Chondrocyte (in vitro differentiated cells): ENCODE results near the gene AURKAIP1. TPM values are rescaled to one million over a fixed set of nuclear protein-coding genes. Genes with fewer than 3 reads are reported as not detected.

ENCODE experiments used
- DNase-seq: peaks from one replicate; pipeline ENCODE4 v3.0.0; 2021; ENCODE audit warnings: mixed read lengths, low spot score
- H3K27ac Mint-ChIP-seq: one replicate; pipeline ENCODE4 v1.8.0; 2021; ENCODE audit warnings: mild to moderate bottlenecking, moderate library complexity, mixed read lengths; ENCODE audit not compliant: unreplicated experiment
- H3K27me3 Mint-ChIP-seq: 2 replicates; pipeline ENCODE4 v1.8.0; 2021; ENCODE audit warnings: low read depth, mixed read lengths
- H3K36me3 Mint-ChIP-seq: 2 replicates; pipeline ENCODE4 v1.8.0; 2021; ENCODE audit warnings: low read depth, mixed read lengths
- H3K4me1 Mint-ChIP-seq: 2 replicates; pipeline ENCODE4 v1.8.0; 2021; ENCODE audit warnings: low read depth, mild to moderate bottlenecking, mixed read lengths
- H3K4me3 Mint-ChIP-seq: one replicate; pipeline ENCODE4 v1.8.0; 2021; ENCODE audit warnings: mild to moderate bottlenecking, moderate library complexity, mixed read lengths; ENCODE audit not compliant: unreplicated experiment
- H3K9me3 Mint-ChIP-seq: 2 replicates; pipeline ENCODE4 v1.8.0; 2021; ENCODE audit warnings: low read depth, mixed read lengths
- CTCF ChIP-seq: fragments of 200-600 bp; sonication (generic); IDR thresholded peaks from 2 replicates; pipeline ENCODE4 v1.5.0; 2021; ENCODE audit warnings: antibody characterized with exemption, mild to moderate bottlenecking, moderate library complexity
- total RNA-seq: library from RNA; stranded (reverse); gene quantifications from 3 replicates; pipeline ENCODE4 v1.2.1, GENCODE V29; 2021

The AURKAIP1 gene
- total RNA-seq, 1 donor from 2014 or later = 89.0 TPM

GRCh38 chr1:1341549-1342021 is 33.4 kb downstream of the AURKAIP1 start:
- no peak for DNase-seq
- peaks cover 12% of the 10 kb centered on the region for H3K4me1 Mint-ChIP-seq
- H3K27ac Mint-ChIP-seq = no peak overlapping the region
- H3K36me3 Mint-ChIP-seq = peaks cover 3% of the 10 kb centered on the region
- no peak for TF ChIP-seq CTCF
- H3K9me3 Mint-ChIP-seq = no peaks in the 10 kb centered on the region
- H3K27me3 Mint-ChIP-seq = no peaks in the 10 kb centered on the region
- H3K4me3 Mint-ChIP-seq = no peak overlapping the region

- no peak for TF ChIP-seq CTCF
- Mint-ChIP-seq H3K27ac (no peak overlapping the region), H3K9me3 (no peaks in the 10 kb centered on the region), H3K4me1 (peaks cover 7% of the 10 kb centered on the region), H3K4me3 (no peak overlapping the region), H3K27me3 (no peaks in the 10 kb centered on the region), H3K36me3 (peaks cover 3% of the 10 kb centered on the region)
- DNase-seq = no peak
These were observed 34.0 kb downstream of the AURKAIP1 start for GRCh38 chr1:1340791-1341548.

- H3K27ac Mint-ChIP-seq = no peak overlapping the region
- no peak for DNase-seq
- peaks cover 3% of the 10 kb centered on the region for H3K36me3 Mint-ChIP-seq
- no peaks in the 10 kb centered on the region for H3K9me3 Mint-ChIP-seq
- TF ChIP-seq CTCF = no peak
- no peaks in the 10 kb centered on the region for H3K27me3 Mint-ChIP-seq
- H3K4me1 Mint-ChIP-seq = peaks cover 5% of the 10 kb centered on the region
- no peak overlapping the region for H3K4me3 Mint-ChIP-seq
These were observed 34.8 kb downstream of the AURKAIP1 start for GRCh38 chr1:1340185-1340584.

- H3K27ac Mint-ChIP-seq = no peak overlapping the region
- H3K9me3 Mint-ChIP-seq = no peaks in the 10 kb centered on the region
- H3K4me1 Mint-ChIP-seq = no peaks in the 10 kb centered on the region
- TF ChIP-seq CTCF = no peak
- peaks cover 3% of the 10 kb centered on the region for H3K36me3 Mint-ChIP-seq
- no peaks in the 10 kb centered on the region for H3K27me3 Mint-ChIP-seq
- H3K4me3 Mint-ChIP-seq = no peak overlapping the region
- no peak for DNase-seq
These were observed 36.7 kb downstream of the AURKAIP1 start for GRCh38 chr1:1338278-1338677.

- H3K27me3 Mint-ChIP-seq = no peaks in the 10 kb centered on the region
These were observed 37.2 kb downstream of the AURKAIP1 start for GRCh38 chr1:1337793-1338147.

More at GRCh38 chr1:1337793-1338147, 37.2 kb downstream of the AURKAIP1 start:
- no peak overlapping the region for H3K4me3 Mint-ChIP-seq
- H3K27ac Mint-ChIP-seq = no peak overlapping the region
- no peaks in the 10 kb centered on the region for H3K9me3 Mint-ChIP-seq
- H3K36me3 Mint-ChIP-seq = peaks cover 3% of the 10 kb centered on the region
- no peak for DNase-seq
- H3K4me1 Mint-ChIP-seq = no peaks in the 10 kb centered on the region
- TF ChIP-seq CTCF = no peak
